Loucy (cell line): ENCODE measurements around the gene CACNA1C.

Experiments
- H2AFZ ChIP-seq: fragments of 200-600 bp; sonication (generic); 2 replicates; pipeline ENCODE4 v1.6.0; 2016; ENCODE audit warnings: antibody characterized with exemption, mild to moderate bottlenecking, low read length, moderate library complexity
- H3F3A ChIP-seq: fragments of 200-600 bp; 2 replicates; pipeline ENCODE4 v1.6.0; 2016; ENCODE audit warnings: antibody characterized with exemption, low read depth, mild to moderate bottlenecking
- H3K27me3 ChIP-seq: fragments of 200-600 bp; sonication (generic); 2 replicates; pipeline ENCODE4 v1.6.1; 2014; ENCODE audit warnings: low read length, mild to moderate bottlenecking; ENCODE audit not compliant: insufficient read depth, poor library complexity, severe bottlenecking
- H3K36me3 ChIP-seq: fragments of 200-600 bp; sonication (generic); 2 replicates; pipeline ENCODE4 v1.6.1; 2016; ENCODE audit warnings: low read length; ENCODE audit not compliant: insufficient read depth
- H3K4me1 ChIP-seq: fragments of 200-600 bp; sonication (generic); 2 replicates; pipeline ENCODE4 v1.5.1; 2014; ENCODE audit warnings: low read length, mild to moderate bottlenecking; ENCODE audit not compliant: insufficient read depth, poor library complexity, severe bottlenecking
- H3K4me2 ChIP-seq: fragments of 200-600 bp; sonication (generic); 2 replicates; pipeline ENCODE4 v1.6.0; 2014; ENCODE audit warnings: antibody characterized with exemption, low read length, low read depth, mild to moderate bottlenecking; ENCODE audit not compliant: poor library complexity, severe bottlenecking
- H3K4me3 ChIP-seq: fragments of 200-600 bp; sonication (generic); 2 replicates; pipeline ENCODE4 v1.5.1; 2014; ENCODE audit warnings: low read length, mild to moderate bottlenecking, mixed read lengths; ENCODE audit not compliant: poor library complexity, severe bottlenecking
- H3K79me2 ChIP-seq: fragments of 200-600 bp; sonication (generic); 2 replicates; pipeline ENCODE4 v1.6.1; 2014; ENCODE audit warnings: low read length; ENCODE audit not compliant: insufficient read depth
- H3K9ac ChIP-seq: fragments of 200-600 bp; sonication (generic); 2 replicates; pipeline ENCODE4 v1.6.0; 2014; ENCODE audit warnings: mild to moderate bottlenecking, low read depth, low read length, moderate library complexity; ENCODE audit not compliant: poor library complexity, severe bottlenecking
- H3K9me2 ChIP-seq: fragments of 200-600 bp; sonication (generic); replicated peaks from 2 replicates; pipeline ENCODE4 v1.6.1; 2016; ENCODE audit warnings: low read depth, low read length, mixed read lengths
- H3K9me3 ChIP-seq: fragments of 200-600 bp; sonication (generic); 2 replicates; pipeline ENCODE4 v1.6.1; 2014; ENCODE audit warnings: mild to moderate bottlenecking, antibody characterized with exemption, low read length, low read depth; ENCODE audit not compliant: insufficient read depth
- H4K20me1 ChIP-seq: fragments of 200-600 bp; sonication (generic); 2 replicates; pipeline ENCODE4 v1.6.0; 2014; ENCODE audit warnings: antibody characterized with exemption, low read length, mild to moderate bottlenecking; ENCODE audit not compliant: insufficient read depth, poor library complexity, severe bottlenecking
- EZH2phosphoT487 ChIP-seq: fragments of 200-600 bp; IDR thresholded peaks from 2 replicates; pipeline ENCODE4 v1.6.1; 2018; ENCODE audit warnings: antibody characterized with exemption, mild to moderate bottlenecking, moderate library complexity, borderline replicate concordance
- TF ChIP-seq, protein P1 (sequence below): fragments of 200-600 bp; sonication (generic); conservative IDR thresholded peaks from 2 replicates; pipeline ENCODE4 v1.5.1; 2014; ENCODE audit warnings: mild to moderate bottlenecking, antibody characterized with exemption, low read length

The CACNA1C gene

DNA sequence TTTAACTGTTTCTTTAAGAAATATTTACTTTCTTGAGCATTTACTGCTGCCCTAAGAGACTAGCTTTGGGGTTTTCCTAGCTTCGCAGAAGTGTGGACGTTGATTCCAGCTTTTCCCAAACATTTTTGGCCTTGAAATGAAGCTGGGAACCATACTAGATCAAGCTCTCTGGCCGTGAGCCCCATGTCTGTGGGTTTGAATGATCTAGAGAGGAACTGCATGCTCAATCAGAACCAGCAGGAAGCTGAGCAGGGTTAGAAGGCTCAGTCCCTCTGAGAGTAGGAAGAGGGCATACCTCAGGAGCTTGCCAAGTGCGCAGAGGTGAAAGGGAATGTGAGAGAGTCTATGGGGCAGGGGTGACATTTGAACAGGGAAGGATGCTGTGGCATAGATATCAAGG, 292.1 kb downstream of the CACNA1C start:
- no peaks in the 10 kb centered on the region for H3K4me1 ChIP-seq

DNA sequence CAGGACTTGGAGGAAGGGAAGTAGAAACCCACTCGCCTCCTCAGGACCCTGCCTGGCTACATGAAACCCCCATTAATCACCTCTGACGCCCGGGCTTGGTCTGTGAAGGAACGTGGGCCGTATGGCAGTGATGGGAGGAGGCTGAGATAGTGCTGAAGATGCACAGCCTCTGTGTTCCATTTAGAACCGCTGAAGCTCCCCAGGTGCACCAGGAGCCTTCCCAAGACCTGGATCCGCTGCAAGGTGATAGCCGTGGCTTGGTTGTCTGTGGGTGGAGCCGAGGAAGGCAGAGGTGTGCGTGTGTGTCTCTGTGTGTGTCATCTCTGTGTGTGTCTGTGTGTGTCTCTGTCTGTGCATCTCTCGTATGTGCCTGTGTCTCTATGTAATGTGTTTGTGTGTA, 293.1 kb downstream of the CACNA1C start:
- no peaks in the 10 kb centered on the region for H3K27me3 ChIP-seq

More for the DNA sequence above, 292.1 kb downstream of the CACNA1C start:
- H3K4me3 ChIP-seq: no peak overlapping the region
- H3K79me2 ChIP-seq: no peaks in the 10 kb centered on the region
- H3K9me3 ChIP-seq: no peaks in the 10 kb centered on the region
- no peaks in the 10 kb centered on the region for H4K20me1 ChIP-seq
- no peak overlapping the region for H3K4me2 ChIP-seq
- no peaks in the 10 kb centered on the region for H3K9me2 ChIP-seq
- no peak overlapping the region for H3K9ac ChIP-seq
- no peaks in the 10 kb centered on the region for H3K27me3 ChIP-seq
- no peak overlapping the region for H2AFZ ChIP-seq
- no peaks in the 10 kb centered on the region for H3K36me3 ChIP-seq
- TF ChIP-seq EZH2phosphoT487: no peak
- TF ChIP-seq, protein P1, sequence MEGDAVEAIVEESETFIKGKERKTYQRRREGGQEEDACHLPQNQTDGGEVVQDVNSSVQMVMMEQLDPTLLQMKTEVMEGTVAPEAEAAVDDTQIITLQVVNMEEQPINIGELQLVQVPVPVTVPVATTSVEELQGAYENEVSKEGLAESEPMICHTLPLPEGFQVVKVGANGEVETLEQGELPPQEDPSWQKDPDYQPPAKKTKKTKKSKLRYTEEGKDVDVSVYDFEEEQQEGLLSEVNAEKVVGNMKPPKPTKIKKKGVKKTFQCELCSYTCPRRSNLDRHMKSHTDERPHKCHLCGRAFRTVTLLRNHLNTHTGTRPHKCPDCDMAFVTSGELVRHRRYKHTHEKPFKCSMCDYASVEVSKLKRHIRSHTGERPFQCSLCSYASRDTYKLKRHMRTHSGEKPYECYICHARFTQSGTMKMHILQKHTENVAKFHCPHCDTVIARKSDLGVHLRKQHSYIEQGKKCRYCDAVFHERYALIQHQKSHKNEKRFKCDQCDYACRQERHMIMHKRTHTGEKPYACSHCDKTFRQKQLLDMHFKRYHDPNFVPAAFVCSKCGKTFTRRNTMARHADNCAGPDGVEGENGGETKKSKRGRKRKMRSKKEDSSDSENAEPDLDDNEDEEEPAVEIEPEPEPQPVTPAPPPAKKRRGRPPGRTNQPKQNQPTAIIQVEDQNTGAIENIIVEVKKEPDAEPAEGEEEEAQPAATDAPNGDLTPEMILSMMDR: no peak
- no peaks in the 10 kb centered on the region for H3F3A ChIP-seq

DNA sequence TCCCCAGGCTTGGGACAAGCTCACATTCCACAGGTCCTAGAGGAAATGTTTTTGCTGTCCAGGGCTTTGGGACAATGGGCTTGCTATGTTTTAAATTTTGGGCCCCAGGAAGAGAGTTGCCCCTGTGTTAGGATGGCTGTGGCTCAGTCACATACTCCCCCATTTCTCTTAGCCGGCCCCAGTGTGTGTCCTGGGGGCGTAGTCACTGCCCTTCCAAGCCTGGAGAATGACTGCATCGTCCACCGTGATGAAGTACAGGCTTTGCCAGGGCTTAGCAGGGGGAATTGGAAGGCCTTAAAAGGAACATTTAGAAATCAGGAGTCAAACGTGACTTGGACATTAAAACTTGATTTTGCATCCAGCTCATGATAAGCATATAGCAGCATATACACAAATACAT, 293.6 kb downstream of the CACNA1C start:
- no peak overlapping the region for H2AFZ ChIP-seq
- no peaks in the 10 kb centered on the region for H3K4me1 ChIP-seq
- H3K9me3 ChIP-seq: no peaks in the 10 kb centered on the region
- H3F3A ChIP-seq: no peaks in the 10 kb centered on the region
- no peaks in the 10 kb centered on the region for H3K9me2 ChIP-seq
- no peak overlapping the region for H3K9ac ChIP-seq
- H4K20me1 ChIP-seq: no peaks in the 10 kb centered on the region
- TF ChIP-seq EZH2phosphoT487: no peak
- TF ChIP-seq, protein P1: no peak
- no peak overlapping the region for H3K4me3 ChIP-seq
- no peak overlapping the region for H3K4me2 ChIP-seq
- no peaks in the 10 kb centered on the region for H3K36me3 ChIP-seq
- no peaks in the 10 kb centered on the region for H3K79me2 ChIP-seq
- no peaks in the 10 kb centered on the region for H3K27me3 ChIP-seq

More for the DNA sequence above, 293.1 kb downstream of the CACNA1C start:
- H3K9ac ChIP-seq: no peak overlapping the region
- H3K4me1 ChIP-seq: no peaks in the 10 kb centered on the region
- no peaks in the 10 kb centered on the region for H4K20me1 ChIP-seq
- H3F3A ChIP-seq: no peaks in the 10 kb centered on the region
- H3K4me3 ChIP-seq: no peak overlapping the region
- H3K9me3 ChIP-seq: no peaks in the 10 kb centered on the region
- H3K9me2 ChIP-seq: no peaks in the 10 kb centered on the region
- no peaks in the 10 kb centered on the region for H3K79me2 ChIP-seq
- no peak overlapping the region for H3K4me2 ChIP-seq
- TF ChIP-seq, protein P1: no peak
- TF ChIP-seq EZH2phosphoT487: no peak
- no peaks in the 10 kb centered on the region for H3K36me3 ChIP-seq
- no peak overlapping the region for H2AFZ ChIP-seq
